Effector memory CD8-positive, alpha-beta T cell (primary cell): ENCODE results near the gene ATPAF2.

Experiments used
- ATAC-seq: fragments of 150-1000 bp; cut with Tn5 transposase; replicated peaks from 2 replicates; pipeline ENCODE4 v1.10.0; 2021; ENCODE audit warnings: mild to moderate bottlenecking, moderate library complexity
- DNase-seq, 3 experiments: peaks; one replicate each; pipeline ENCODE4 v3.0.0; 2021
- H3K27ac Mint-ChIP-seq, 2 donors: one replicate each; pipeline ENCODE4 v1.8.0; 2022; ENCODE audit warnings: mild to moderate bottlenecking in 2 of 2, mixed read lengths in 2 of 2, moderate library complexity in 2 of 2
- H3K27me3 Mint-ChIP-seq, 2 donors: one replicate each; pipeline ENCODE4 v1.8.0; 2022; ENCODE audit warnings: mixed read lengths in 2 of 2
- H3K36me3 Mint-ChIP-seq: one replicate; pipeline ENCODE4 v1.8.0; 2022; ENCODE audit warnings: mild to moderate bottlenecking, moderate library complexity, mixed read lengths; ENCODE audit not compliant: insufficient read depth
- H3K4me1 Mint-ChIP-seq, 2 donors: one replicate each; pipeline ENCODE4 v1.8.0; 2022; ENCODE audit warnings: low read depth in 2 of 2, mixed read lengths in 2 of 2
- H3K4me3 Mint-ChIP-seq, 2 donors: one replicate each; pipeline ENCODE4 v1.8.0; 2022; ENCODE audit warnings: mild to moderate bottlenecking in 2 of 2, mixed read lengths in 2 of 2, moderate library complexity in 2 of 2
- H3K9me3 Mint-ChIP-seq, 2 donors: one replicate each; pipeline ENCODE4 v1.8.0; 2022; ENCODE audit warnings: mixed read lengths in 2 of 2

The ATPAF2 gene

DNA sequence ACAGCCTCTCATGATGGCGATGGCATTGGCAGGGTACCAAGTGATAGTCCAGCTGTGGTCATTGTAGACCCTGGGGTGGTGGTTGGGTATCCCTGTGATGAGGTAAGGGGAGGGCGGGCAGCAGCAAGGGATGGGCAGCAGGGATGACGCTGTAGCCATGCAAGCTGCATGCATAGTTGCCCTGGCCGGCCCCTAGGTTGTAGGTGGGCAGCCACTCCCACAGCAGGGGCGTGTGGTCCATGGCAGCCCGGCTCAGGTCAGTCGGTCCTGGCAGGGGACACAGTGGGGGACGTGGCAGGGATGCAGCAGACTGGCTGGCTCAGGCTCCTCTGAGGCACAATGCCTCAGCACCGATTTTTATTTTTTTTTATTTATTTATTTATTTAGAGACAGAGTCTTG lies 57.6 kb downstream of the ATPAF2 start:
- DNase-seq (no peak), ATAC-seq (no peak)
- H3K27me3 Mint-ChIP-seq, result no peaks in the 10 kb centered on the region
- H3K27ac Mint-ChIP-seq, result no peak overlapping the region
- no peaks in the 10 kb centered on the region for H3K4me1 Mint-ChIP-seq
- H3K9me3 Mint-ChIP-seq, result no peaks in the 10 kb centered on the region
- H3K36me3 Mint-ChIP-seq, result no peaks in the 10 kb centered on the region
- H3K4me3 Mint-ChIP-seq, result no peak overlapping the region

GRCh38 chr17:17979778-17980177 lies 59.2 kb downstream of the ATPAF2 start:
- H3K4me3 Mint-ChIP-seq, result no peak overlapping the region
- ATAC-seq (no peak), DNase-seq (no peak)
- no peaks in the 10 kb centered on the region for H3K4me1 Mint-ChIP-seq
- no peaks in the 10 kb centered on the region for H3K9me3 Mint-ChIP-seq
- H3K27me3 Mint-ChIP-seq, result no peaks in the 10 kb centered on the region
- H3K36me3 Mint-ChIP-seq, result no peaks in the 10 kb centered on the region
- H3K27ac Mint-ChIP-seq, result no peak overlapping the region

- Mint-ChIP-seq H3K9me3 (no peaks in the 10 kb centered on the region), H3K36me3 (peaks cover 4% of the 10 kb centered on the region), H3K4me3 (no peak overlapping the region), H3K27ac (no peak overlapping the region), H3K4me1 (no peaks in the 10 kb centered on the region), H3K27me3 (no peaks in the 10 kb centered on the region)
- ATAC-seq, result no peak
- no peak for DNase-seq
Observed at GRCh38 chr17:17978481-17979424, 60.2 kb downstream of the ATPAF2 start.

- no peaks in the 10 kb centered on the region for H3K9me3 Mint-ChIP-seq
- no peaks in the 10 kb centered on the region for H3K27me3 Mint-ChIP-seq
- H3K4me1 Mint-ChIP-seq, result peaks cover 3 to 5% of the 10 kb centered on the region in 2 donors
- DNase-seq (no peak), ATAC-seq (no peak)
- H3K4me3 Mint-ChIP-seq, result no peak overlapping the region
- H3K36me3 Mint-ChIP-seq, result peaks cover 13% of the 10 kb centered on the region
- no peak overlapping the region for H3K27ac Mint-ChIP-seq
Observed at GRCh38 chr17:17976931-17977570, 61.9 kb downstream of the ATPAF2 start.

GRCh38 chr17:17975436-17975835 lies 63.5 kb downstream of the ATPAF2 start:
- peaks cover 21% of the 10 kb centered on the region for H3K36me3 Mint-ChIP-seq
- peaks cover 13 to 15% of the 10 kb centered on the region in 2 donors for H3K4me1 Mint-ChIP-seq
- H3K9me3 Mint-ChIP-seq, result no peaks in the 10 kb centered on the region
- H3K27me3 Mint-ChIP-seq, result no peaks in the 10 kb centered on the region
- no peak overlapping the region for H3K27ac Mint-ChIP-seq
- no peak for ATAC-seq
- no peak for DNase-seq
- H3K4me3 Mint-ChIP-seq, result no peak overlapping the region

- Mint-ChIP-seq H3K9me3 (no peaks in the 10 kb centered on the region), H3K4me1 (peaks cover 15 to 19% of the 10 kb centered on the region in 2 donors), H3K27me3 (no peaks in the 10 kb centered on the region), H3K36me3 (peaks cover 25% of the 10 kb centered on the region), H3K4me3 (peak overlapping the region; percentile 87 to 89), H3K27ac (peak overlapping the region; percentile 95 to 97)
- ATAC-seq, result no peak
- DNase-seq, result no peak
Observed at GRCh38 chr17:17972952-17973254, 66.1 kb downstream of the ATPAF2 start.

GRCh38 chr17:17972126-17972951 lies 66.6 kb downstream of the ATPAF2 start, which contains the start of the genes DRC3 and TOM1L2:
DRC3 (plus strand) TSS chr17:17972862; CDS start chr17:17977599, 4,737 bp downstream.
TOM1L2 (minus strand) TSS chr17:17972400; CDS start chr17:17972313, 87 bp downstream.
- peak within 1 kb of the TSS; percentile 87 to 89 for H3K4me3 Mint-ChIP-seq
- H3K27ac Mint-ChIP-seq, result peak within 1 kb of the TSS; percentile 95 to 97
- DNase-seq (peak; percentile 99 to 100 (median 99)), ATAC-seq (peak; percentile 90)
- no peaks in the 10 kb centered on the region for H3K9me3 Mint-ChIP-seq
- no peaks in the 10 kb centered on the region for H3K27me3 Mint-ChIP-seq
- peaks cover 25% of the 10 kb centered on the region for H3K36me3 Mint-ChIP-seq
- H3K4me1 Mint-ChIP-seq, result peaks cover 15 to 21% of the 10 kb centered on the region in 2 donors

- ATAC-seq (no peak), DNase-seq (no peak)
- H3K9me3 Mint-ChIP-seq, result no peaks in the 10 kb centered on the region
- peak overlapping the region; percentile 78 to 89 for H3K4me3 Mint-ChIP-seq
- H3K27ac Mint-ChIP-seq, result peak overlapping the region; percentile 95 to 97
- H3K4me1 Mint-ChIP-seq, result peaks cover 15 to 26% of the 10 kb centered on the region in 2 donors
- no peaks in the 10 kb centered on the region for H3K27me3 Mint-ChIP-seq
- peaks cover 25% of the 10 kb centered on the region for H3K36me3 Mint-ChIP-seq
Observed at GRCh38 chr17:17971431-17972125, 67.4 kb downstream of the ATPAF2 start.

DNA sequence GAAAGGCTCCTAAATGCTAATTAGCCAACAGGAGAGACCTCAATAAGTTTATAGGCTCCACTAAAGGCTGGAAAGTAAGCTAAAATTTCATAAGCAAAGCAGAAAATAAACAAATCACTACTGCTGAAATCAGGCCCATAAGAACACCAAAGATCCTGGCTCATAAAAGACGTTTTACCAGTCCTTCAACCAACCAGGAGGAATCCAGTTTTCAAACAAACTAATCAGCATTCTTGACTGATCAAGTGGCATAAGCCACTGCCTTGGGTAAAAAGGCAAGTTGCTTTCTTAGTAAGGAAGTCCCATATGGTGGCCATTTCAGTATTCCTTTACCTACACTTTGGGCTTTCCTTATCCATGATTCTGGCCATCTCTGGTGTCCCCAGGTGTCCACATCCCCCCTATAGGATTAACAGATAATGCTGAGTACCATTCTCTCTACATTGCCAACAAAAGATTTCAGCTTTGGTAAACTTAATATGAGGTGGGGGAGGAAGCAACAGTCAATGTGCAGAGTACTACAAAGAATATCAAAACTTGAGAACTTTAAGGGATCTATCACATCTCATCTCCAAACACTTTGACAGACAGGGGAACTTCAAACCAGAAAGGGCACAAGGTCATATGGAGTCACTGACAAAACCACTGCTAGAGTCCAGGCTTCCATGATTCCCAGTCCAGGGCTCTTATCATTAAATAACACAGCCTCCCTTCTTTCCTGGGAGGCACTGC lies 68.1 kb downstream of the ATPAF2 start:
- peak overlapping the region; percentile 80 to 93 for H3K27ac Mint-ChIP-seq

More for the DNA sequence above, 68.1 kb downstream of the ATPAF2 start:
- Mint-ChIP-seq H3K36me3 (peaks cover 25% of the 10 kb centered on the region), H3K27me3 (no peaks in the 10 kb centered on the region), H3K4me1 (peaks cover 15 to 31% of the 10 kb centered on the region in 2 donors), H3K9me3 (no peaks in the 10 kb centered on the region), H3K4me3 (peak overlapping the region; percentile 78 to 86)
- ATAC-seq (no peak), DNase-seq (no peak)
